Osteoblast (primary cell): ENCODE measurements around the gene LSR. TPM values are rescaled to one million over a fixed set of nuclear protein-coding genes. Genes with fewer than 3 reads are reported as not detected.

Experiments
- DNase-seq: peaks from one replicate; pipeline ENCODE4 v3.0.0; 2011; ENCODE audit warnings: low spot score, mixed read lengths; ENCODE audit not compliant: insufficient read length; ENCODE audit errors: missing footprints
- H2AFZ ChIP-seq: 2 replicates; pipeline ENCODE4 v1.6.0; 2011; ENCODE audit warnings: mild to moderate bottlenecking, low read length
- H3K27ac ChIP-seq: 2 replicates; pipeline ENCODE4 v1.5.1; 2011; ENCODE audit warnings: mild to moderate bottlenecking, low read depth, low read length, moderate library complexity
- H3K27me3 ChIP-seq: 2 replicates; pipeline ENCODE4 v1.6.0; 2012; ENCODE audit warnings: mild to moderate bottlenecking, control low read depth, inconsistent platforms, low read length, moderate library complexity; ENCODE audit not compliant: insufficient read depth
- H3K36me3 ChIP-seq: 2 replicates; pipeline ENCODE4 v1.5.1; 2011; ENCODE audit warnings: mild to moderate bottlenecking, low read length, control low read depth, moderate library complexity; ENCODE audit not compliant: insufficient read depth
- H3K4me1 ChIP-seq: 2 replicates; pipeline ENCODE4 v1.5.1; 2011; ENCODE audit warnings: mild to moderate bottlenecking, low read length, control low read depth, moderate library complexity; ENCODE audit not compliant: insufficient read depth
- H3K4me2 ChIP-seq: 2 replicates; pipeline ENCODE4 v1.6.0; 2011; ENCODE audit warnings: mild to moderate bottlenecking, low read length; ENCODE audit not compliant: insufficient read depth
- H3K4me3 ChIP-seq: fragments of 200-600 bp; sonication (generic); 3 replicates; pipeline ENCODE4 v1.5.1; 2012; ENCODE audit warnings: mild to moderate bottlenecking, low read length, inconsistent platforms; ENCODE audit not compliant: insufficient read depth
- H3K79me2 ChIP-seq: 2 replicates; pipeline ENCODE4 v1.6.0; 2012; ENCODE audit warnings: mild to moderate bottlenecking, low read length, control low read depth, inconsistent platforms; ENCODE audit not compliant: insufficient read depth
- H3K9me3 ChIP-seq: 2 replicates; pipeline ENCODE4 v1.5.1; 2011; ENCODE audit warnings: low read depth, low read length, control low read depth
- H4K20me1 ChIP-seq: 2 replicates; pipeline ENCODE4 v1.6.0; 2012; ENCODE audit warnings: mild to moderate bottlenecking, low read length, control low read depth; ENCODE audit not compliant: insufficient read depth
- CTCF ChIP-seq: IDR thresholded peaks from 2 replicates; pipeline ENCODE4 v1.5.1; 2011; ENCODE audit warnings: mild to moderate bottlenecking, low read depth, low read length, moderate library complexity; ENCODE audit errors: extremely low read depth
- total RNA-seq: library from RNA; depleted of rRNA; stranded (reverse); fragments of >200 nt; gene quantifications from 2 replicates; pipeline ENCODE4 v1.2.3, GENCODE V29; 2012

Gene LSR
- total RNA-seq, 1 donor, result 0.36 TPM

GRCh38 chr19:35269438-35270117 is 20.8 kb downstream of the LSR start:
- TF ChIP-seq CTCF, result peak; percentile 33
- H3K36me3 ChIP-seq, result peaks cover 26% of the 10 kb centered on the region
- peak overlapping the region; percentile 77 for H3K4me2 ChIP-seq
- peak overlapping the region; percentile 81 for H2AFZ ChIP-seq
- H3K27ac ChIP-seq, result no peak overlapping the region
- H3K79me2 ChIP-seq, result peaks cover 12% of the 10 kb centered on the region
- peaks cover 21% of the 10 kb centered on the region for H4K20me1 ChIP-seq
- peak; percentile 98 for DNase-seq
- H3K4me1 ChIP-seq, result peaks cover 6% of the 10 kb centered on the region
- no peaks in the 10 kb centered on the region for H3K9me3 ChIP-seq
- no peaks in the 10 kb centered on the region for H3K27me3 ChIP-seq
- H3K4me3 ChIP-seq, result peak overlapping the region; percentile 78

- no peak overlapping the region for H2AFZ ChIP-seq
- no peak overlapping the region for H3K27ac ChIP-seq
- DNase-seq, result peak; percentile 66
- H3K79me2 ChIP-seq, result peaks cover 12% of the 10 kb centered on the region
- TF ChIP-seq CTCF, result no peak
- H3K4me2 ChIP-seq, result no peak overlapping the region
- H3K4me3 ChIP-seq, result no peak overlapping the region
- H3K27me3 ChIP-seq, result no peaks in the 10 kb centered on the region
- H3K36me3 ChIP-seq, result peaks cover 29% of the 10 kb centered on the region
- H4K20me1 ChIP-seq, result peaks cover 17% of the 10 kb centered on the region
- H3K9me3 ChIP-seq, result no peaks in the 10 kb centered on the region
- peaks cover 6% of the 10 kb centered on the region for H3K4me1 ChIP-seq
These were observed 21.6 kb downstream of the LSR start for GRCh38 chr19:35270381-35270811.

GRCh38 chr19:35271546-35271945 is 22.7 kb downstream of the LSR start:
- no peak for TF ChIP-seq CTCF
- Histone ChIP-seq H3K9me3 (no peaks in the 10 kb centered on the region), H3K27me3 (no peaks in the 10 kb centered on the region), H3K4me1 (peaks cover 6% of the 10 kb centered on the region), H3K79me2 (peaks cover 12% of the 10 kb centered on the region), H3K4me3 (no peak overlapping the region), H3K4me2 (no peak overlapping the region), H3K36me3 (peaks cover 40% of the 10 kb centered on the region), H3K27ac (no peak overlapping the region), H4K20me1 (peaks cover 14% of the 10 kb centered on the region), H2AFZ (no peak overlapping the region)
- DNase-seq, result peak; percentile 38

GRCh38 chr19:35272122-35272719 is 23.4 kb downstream of the LSR start:
- Histone ChIP-seq H3K27me3 (no peaks in the 10 kb centered on the region), H3K4me2 (no peak overlapping the region), H3K36me3 (peaks cover 41% of the 10 kb centered on the region), H4K20me1 (peaks cover 12% of the 10 kb centered on the region), H3K4me1 (no peaks in the 10 kb centered on the region), H3K4me3 (no peak overlapping the region), H3K9me3 (no peaks in the 10 kb centered on the region), H3K79me2 (peaks cover 9% of the 10 kb centered on the region), H2AFZ (no peak overlapping the region), H3K27ac (no peak overlapping the region)
- TF ChIP-seq CTCF, result no peak
- peak; percentile 42 for DNase-seq
